GM13977 (cell line): ENCODE measurements around the gene EIF2AK3.

Source experiments
- DNase-seq: peaks from one replicate; pipeline ENCODE4 v3.0.0; 2012; ENCODE audit warnings: low spot score
- in situ Hi-C: fragments of 300-500 bp; cut with MboI; formaldehyde crosslinking; loops from one replicate; pipeline ENCODE4 v1.12.0; 2022; ENCODE audit warnings: low sequenced_read_pairs, low pct_unique_long_range_greater_than_20kb, mixed read lengths, inconsistent platforms; ENCODE audit not compliant: unreplicated experiment
- TF ChIP-seq, protein P1 (sequence below): IDR thresholded peaks from 2 replicates; pipeline ENCODE4 v1.5.1; 2012; ENCODE audit warnings: mild to moderate bottlenecking, control low read depth; ENCODE audit not compliant: insufficient read depth; ENCODE audit errors: extremely low read depth, missing control alignments

EIF2AK3 gene

DNA sequence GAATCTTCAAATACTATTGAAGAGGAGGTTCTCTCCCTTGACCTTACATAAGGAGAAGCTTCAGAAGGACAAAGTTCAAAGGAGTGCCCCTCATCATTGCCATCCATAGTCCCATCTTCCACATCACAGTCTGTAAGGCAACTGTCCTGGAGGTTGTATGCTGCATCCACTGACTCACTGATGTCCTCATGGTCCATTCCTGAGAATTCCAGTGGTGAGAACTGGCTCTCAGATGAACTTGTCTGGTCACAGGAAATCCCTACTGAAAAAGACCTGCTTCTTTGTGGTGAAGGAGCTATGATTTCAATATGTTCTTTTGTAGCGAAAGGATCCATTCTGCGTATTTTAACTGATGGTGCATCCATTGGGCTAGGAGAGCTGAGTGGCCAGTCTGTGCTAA is 52.2 kb downstream of the EIF2AK3 start:
- TF ChIP-seq, protein P1, sequence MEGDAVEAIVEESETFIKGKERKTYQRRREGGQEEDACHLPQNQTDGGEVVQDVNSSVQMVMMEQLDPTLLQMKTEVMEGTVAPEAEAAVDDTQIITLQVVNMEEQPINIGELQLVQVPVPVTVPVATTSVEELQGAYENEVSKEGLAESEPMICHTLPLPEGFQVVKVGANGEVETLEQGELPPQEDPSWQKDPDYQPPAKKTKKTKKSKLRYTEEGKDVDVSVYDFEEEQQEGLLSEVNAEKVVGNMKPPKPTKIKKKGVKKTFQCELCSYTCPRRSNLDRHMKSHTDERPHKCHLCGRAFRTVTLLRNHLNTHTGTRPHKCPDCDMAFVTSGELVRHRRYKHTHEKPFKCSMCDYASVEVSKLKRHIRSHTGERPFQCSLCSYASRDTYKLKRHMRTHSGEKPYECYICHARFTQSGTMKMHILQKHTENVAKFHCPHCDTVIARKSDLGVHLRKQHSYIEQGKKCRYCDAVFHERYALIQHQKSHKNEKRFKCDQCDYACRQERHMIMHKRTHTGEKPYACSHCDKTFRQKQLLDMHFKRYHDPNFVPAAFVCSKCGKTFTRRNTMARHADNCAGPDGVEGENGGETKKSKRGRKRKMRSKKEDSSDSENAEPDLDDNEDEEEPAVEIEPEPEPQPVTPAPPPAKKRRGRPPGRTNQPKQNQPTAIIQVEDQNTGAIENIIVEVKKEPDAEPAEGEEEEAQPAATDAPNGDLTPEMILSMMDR, result no peak
- in situ Hi-C loops, result loop anchor here (10.0 kb wide), 1 partner anchor 90 kb away; no protein-coding TSS in a partner anchor
- no peak for DNase-seq

DNA sequence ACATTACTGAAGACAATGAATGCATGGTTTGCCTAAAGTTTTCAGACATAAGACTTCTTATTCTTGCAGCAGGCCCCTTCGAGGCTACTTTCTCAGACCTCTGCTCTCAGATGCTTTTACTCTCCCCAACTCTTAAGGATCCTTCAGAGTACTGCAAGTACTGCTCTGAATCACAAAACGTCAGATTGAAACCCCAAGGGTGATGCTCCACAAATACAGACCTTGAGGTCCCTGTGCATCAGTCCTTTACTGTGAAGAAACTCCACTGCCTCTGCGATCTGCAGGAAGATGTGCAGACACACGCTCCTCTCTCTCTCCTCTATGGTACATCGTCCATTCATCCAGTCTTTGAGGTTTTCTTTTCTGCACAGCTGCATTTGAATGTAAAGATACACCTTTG is 52.8 kb downstream of the EIF2AK3 start:
- TF ChIP-seq, protein P1, result no peak
- in situ Hi-C loops, result loop anchor here (10.0 kb wide), 1 partner anchor 90 kb away; no protein-coding TSS in a partner anchor
- DNase-seq, result peak; percentile 25

DNA sequence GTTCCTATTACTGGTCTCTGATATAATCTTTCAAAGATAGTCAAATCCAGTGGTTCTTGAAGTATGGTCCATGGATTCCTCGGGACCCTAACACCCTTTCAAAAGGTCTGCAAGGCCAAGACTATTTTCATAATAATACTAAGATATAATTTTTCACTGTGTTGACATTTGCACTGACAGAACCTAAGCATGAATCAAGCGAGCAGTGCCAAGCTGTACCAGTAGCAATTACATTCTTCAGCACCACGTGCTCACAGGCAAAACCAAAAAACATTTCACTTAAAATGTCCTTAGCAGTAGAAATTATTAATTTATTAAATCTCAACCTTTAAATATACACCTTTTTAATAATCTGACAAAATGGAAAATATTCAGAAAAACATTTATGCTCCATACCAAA is 59.1 kb downstream of the EIF2AK3 start:
- no peak for DNase-seq
- TF ChIP-seq, protein P1, result no peak
- in situ Hi-C loops, result no loop called here

DNA sequence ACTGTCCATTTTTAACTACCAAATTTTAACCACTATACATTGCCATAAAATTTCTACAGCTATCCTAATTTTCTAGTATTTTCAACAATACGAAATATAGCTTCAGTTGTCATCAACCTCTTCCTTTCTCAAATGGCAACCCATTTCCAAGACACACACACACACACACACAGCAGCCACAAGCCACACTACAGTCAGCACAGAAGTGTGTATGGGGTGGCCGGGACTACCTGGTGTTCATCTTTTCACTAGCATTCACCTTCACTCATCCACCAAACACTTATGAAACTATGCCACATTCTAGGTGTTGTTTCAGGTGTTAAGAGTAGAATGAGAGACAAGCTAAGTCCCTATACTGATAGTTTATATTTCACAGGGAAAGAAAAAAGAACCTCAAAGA is 62.9 kb downstream of the EIF2AK3 start:
- in situ Hi-C loops, result no loop called here
- TF ChIP-seq, protein P1, result no peak
- DNase-seq, result no peak

DNA sequence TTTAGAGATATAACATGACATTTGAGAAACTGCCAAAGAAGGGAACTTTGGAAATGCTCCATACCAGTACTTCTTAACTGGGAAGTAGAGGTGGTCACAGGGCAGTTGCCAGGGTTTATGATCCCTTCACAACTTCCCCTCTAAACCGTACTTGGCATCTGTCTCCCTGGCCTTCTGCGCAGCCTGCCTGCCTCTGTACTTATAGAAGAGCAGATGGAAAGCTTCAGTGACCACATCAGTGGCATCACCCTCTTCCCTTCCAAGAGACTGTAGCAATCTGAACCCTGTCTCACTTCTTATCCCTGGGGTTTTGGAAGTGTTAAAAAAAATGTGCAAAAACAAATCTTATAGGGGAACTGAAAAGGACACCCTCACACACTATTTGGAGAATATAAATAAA is 64.1 kb downstream of the EIF2AK3 start:
- in situ Hi-C loops, result no loop called here
- TF ChIP-seq, protein P1, result no peak
- DNase-seq, result no peak

DNA sequence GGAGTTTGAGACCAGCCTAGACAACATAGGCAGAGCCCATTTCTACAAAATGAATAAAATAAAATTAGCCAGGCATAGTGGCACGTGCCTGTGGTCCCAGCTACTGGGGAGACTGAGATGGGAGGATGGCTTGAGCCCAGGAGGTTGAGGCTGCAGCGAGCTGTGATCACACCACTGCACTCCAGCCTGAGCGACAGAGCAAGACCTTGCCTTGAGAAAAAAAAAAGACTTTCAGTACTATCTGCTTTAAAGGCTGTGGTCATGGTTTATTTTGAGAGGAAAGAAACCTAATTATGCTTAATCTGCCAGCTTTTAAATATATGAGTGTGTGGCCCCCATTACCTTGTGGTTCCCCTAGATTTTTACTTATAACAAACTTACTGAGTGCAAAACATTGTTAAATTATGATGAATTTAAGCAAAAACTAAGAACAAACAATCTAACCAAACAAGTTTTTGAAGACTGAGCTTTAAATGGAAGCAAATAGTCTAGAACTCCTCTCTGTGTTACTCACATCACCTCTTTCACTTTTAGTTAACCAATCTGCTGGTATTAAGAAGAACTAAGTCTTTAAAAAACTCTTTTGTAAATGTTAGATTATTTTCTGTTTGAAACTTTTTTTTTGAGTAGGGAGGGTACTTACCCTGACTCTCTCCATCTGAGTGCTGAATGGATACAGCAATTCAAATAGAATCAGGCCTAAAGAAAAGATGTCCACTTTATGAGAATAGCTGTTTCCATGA is 65.4 kb downstream of the EIF2AK3 start:
- TF ChIP-seq, protein P1, result no peak
- in situ Hi-C loops, result no loop called here
- DNase-seq, result no peak
